Stimulated activated naive B cell treated with anti-CD40 and anti-IgM and Interleukin-4, amounts not matched to agents 10 μg/mL and 1 μg/mL and 100 μg/mL, for 72 hours (primary cell): ENCODE data around the gene MAP1B.

ENCODE experiments used
- ATAC-seq, 2 donors: fragments of 150-1000 bp; cut with Tn5 transposase; replicated peaks; 2 replicates each; pipeline ENCODE4 v1.10.0; 2021; ENCODE audit warnings: moderate library complexity in 1 of 2
- DNase-seq: peaks from one replicate; pipeline ENCODE4 v3.0.0; 2021
- H3K27ac Mint-ChIP-seq: one replicate; pipeline ENCODE4 v1.8.0; 2022; ENCODE audit warnings: mild to moderate bottlenecking, mixed read lengths
- H3K27me3 Mint-ChIP-seq, 2 donors: one replicate each; pipeline ENCODE4 v1.8.0; 2022; ENCODE audit warnings: mixed read lengths in 2 of 2
- H3K36me3 Mint-ChIP-seq, 2 donors: one replicate each; pipeline ENCODE4 v1.8.0; 2022; ENCODE audit warnings: mixed read lengths in 2 of 2, mild to moderate bottlenecking in 1 of 2
- H3K4me1 Mint-ChIP-seq, 2 donors: one replicate each; pipeline ENCODE4 v1.8.0; 2022; ENCODE audit warnings: mixed read lengths in 2 of 2, mild to moderate bottlenecking in 1 of 2
- H3K4me3 Mint-ChIP-seq, 2 donors: one replicate each; pipeline ENCODE4 v1.8.0; 2022; ENCODE audit warnings: mild to moderate bottlenecking in 2 of 2, mixed read lengths in 2 of 2, moderate library complexity in 1 of 2
- H3K9me3 Mint-ChIP-seq, 2 donors: one replicate each; pipeline ENCODE4 v1.8.0; 2022; ENCODE audit warnings: mixed read lengths in 2 of 2, mild to moderate bottlenecking in 1 of 2

The MAP1B gene

GRCh38 chr5:72133212-72133990 is 26.1 kb downstream of the MAP1B start:
- no peak overlapping the region for H3K27ac Mint-ChIP-seq
- no peaks in the 10 kb centered on the region for H3K4me1 Mint-ChIP-seq
- no peak overlapping the region for H3K4me3 Mint-ChIP-seq
- no peaks in the 10 kb centered on the region for H3K9me3 Mint-ChIP-seq
- H3K27me3 Mint-ChIP-seq: peaks cover 25 to 37% of the 10 kb centered on the region in 2 donors
- no peak for DNase-seq
- ATAC-seq: no peak
- no peaks in the 10 kb centered on the region for H3K36me3 Mint-ChIP-seq

- H3K9me3 Mint-ChIP-seq: no peaks in the 10 kb centered on the region
- no peak overlapping the region for H3K4me3 Mint-ChIP-seq
- peaks cover 6 to 8% of the 10 kb centered on the region in 2 donors for H3K4me1 Mint-ChIP-seq
- DNase-seq (no peak), ATAC-seq (no peak)
- no peak overlapping the region for H3K27ac Mint-ChIP-seq
- H3K36me3 Mint-ChIP-seq: no peaks in the 10 kb centered on the region
- peaks cover 28 to 42% of the 10 kb centered on the region in 2 donors for H3K27me3 Mint-ChIP-seq
Measured at GRCh38 chr5:72134226-72134899, 27.1 kb downstream of the MAP1B start.

GRCh38 chr5:72137826-72138409 is 30.6 kb downstream of the MAP1B start:
- H3K4me3 Mint-ChIP-seq: no peak overlapping the region
- DNase-seq: no peak
- ATAC-seq: no peak
- H3K27ac Mint-ChIP-seq: no peak overlapping the region
- no peaks in the 10 kb centered on the region for H3K36me3 Mint-ChIP-seq
- peaks cover 7 to 10% of the 10 kb centered on the region in 2 donors for H3K4me1 Mint-ChIP-seq
- H3K9me3 Mint-ChIP-seq: no peaks in the 10 kb centered on the region
- peaks cover 25 to 51% of the 10 kb centered on the region in 2 donors for H3K27me3 Mint-ChIP-seq

GRCh38 chr5:72138943-72139521 is 31.8 kb downstream of the MAP1B start:
- peaks cover 22 to 52% of the 10 kb centered on the region in 2 donors for H3K27me3 Mint-ChIP-seq
- H3K4me1 Mint-ChIP-seq: peaks cover 7 to 10% of the 10 kb centered on the region in 2 donors
- no peaks in the 10 kb centered on the region for H3K9me3 Mint-ChIP-seq
- ATAC-seq (peak; percentile 74 to 93), DNase-seq (no peak)
- no peaks in the 10 kb centered on the region for H3K36me3 Mint-ChIP-seq
- peak overlapping the region; percentile 60 for H3K27ac Mint-ChIP-seq
- peak overlapping the region in 1 of 2 donors; percentile 32 for H3K4me3 Mint-ChIP-seq

DNA sequence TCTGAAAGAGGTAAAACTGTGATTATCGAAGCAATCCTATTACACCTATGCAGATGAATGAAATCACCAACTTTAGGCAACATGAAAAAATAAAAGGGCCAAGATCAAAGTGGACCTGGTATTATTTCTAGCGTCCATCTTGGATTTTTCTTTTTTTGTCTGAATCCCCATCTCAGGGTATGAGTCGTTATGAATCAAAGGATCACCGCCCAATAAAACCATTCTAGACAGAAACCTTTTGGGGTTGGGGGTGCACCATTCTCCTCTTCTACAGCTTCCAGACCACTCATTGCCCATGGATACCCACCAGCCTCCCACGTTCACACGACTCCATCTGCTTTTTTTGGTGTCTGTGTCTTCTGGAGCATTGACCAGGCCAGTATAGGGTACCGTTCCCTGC is 33.4 kb downstream of the MAP1B start:
- H3K27me3 Mint-ChIP-seq: peaks cover 22 to 54% of the 10 kb centered on the region in 2 donors
- no peaks in the 10 kb centered on the region for H3K36me3 Mint-ChIP-seq
- H3K4me1 Mint-ChIP-seq: peaks cover 7 to 10% of the 10 kb centered on the region in 2 donors
- no peak for DNase-seq
- no peak overlapping the region for H3K27ac Mint-ChIP-seq
- H3K4me3 Mint-ChIP-seq: no peak overlapping the region
- ATAC-seq: no peak
- H3K9me3 Mint-ChIP-seq: no peaks in the 10 kb centered on the region

DNA sequence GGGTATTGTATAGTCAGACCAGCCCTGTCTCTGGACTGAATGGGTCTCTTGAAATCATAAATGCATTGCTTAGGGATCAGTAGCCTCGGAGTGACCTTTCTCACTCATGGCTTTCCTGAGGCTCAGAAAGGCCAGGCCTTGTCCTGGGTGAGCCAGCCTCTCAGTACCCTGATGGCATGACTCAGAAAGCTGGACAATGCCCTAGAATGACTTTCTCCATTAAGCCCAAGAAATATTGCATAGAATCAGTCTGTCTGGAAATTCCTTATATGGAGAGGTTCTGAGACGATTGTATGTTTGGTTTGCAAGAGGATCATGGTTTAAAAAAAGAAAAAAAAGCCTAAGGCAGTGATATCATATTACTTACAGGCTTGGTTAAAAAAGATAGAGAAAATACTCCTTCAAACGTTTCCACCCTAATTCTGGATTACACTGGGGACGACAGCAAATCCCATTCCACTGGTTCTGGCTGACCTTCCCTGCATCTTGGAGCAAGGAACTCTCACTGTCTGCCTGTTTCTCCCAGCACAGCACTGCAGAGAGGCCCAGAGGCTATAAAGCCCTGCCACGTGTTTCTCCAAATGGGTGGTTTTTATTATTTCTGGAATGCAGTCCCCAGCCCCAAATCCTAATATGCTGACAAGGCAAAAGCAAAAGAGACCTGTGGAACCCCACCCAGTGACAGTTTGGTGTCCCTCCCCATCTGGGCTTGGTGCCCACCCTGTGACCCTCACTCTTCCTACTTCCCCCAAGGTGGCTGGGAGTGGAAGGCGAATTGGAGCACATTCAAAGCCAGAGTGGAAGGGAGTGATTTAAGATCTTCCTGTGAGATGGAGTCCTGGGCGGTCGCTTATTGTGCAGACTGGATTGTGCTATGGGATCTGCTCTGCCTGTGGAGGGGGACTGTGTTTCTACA is 34.4 kb downstream of the MAP1B start:
- Mint-ChIP-seq H3K27ac (no peak overlapping the region), H3K36me3 (no peaks in the 10 kb centered on the region), H3K4me1 (peaks cover 7 to 10% of the 10 kb centered on the region in 2 donors), H3K27me3 (peaks cover 15 to 50% of the 10 kb centered on the region in 2 donors), H3K4me3 (no peak overlapping the region), H3K9me3 (no peaks in the 10 kb centered on the region)
- no peak for ATAC-seq
- DNase-seq: no peak

GRCh38 chr5:72144762-72145161 is 37.5 kb downstream of the MAP1B start:
- ATAC-seq (no peak), DNase-seq (no peak)
- Mint-ChIP-seq H3K27me3 (peaks cover 16 to 45% of the 10 kb centered on the region in 2 donors), H3K4me1 (no peaks in the 10 kb centered on the region), H3K9me3 (no peaks in the 10 kb centered on the region), H3K27ac (no peak overlapping the region), H3K36me3 (no peaks in the 10 kb centered on the region), H3K4me3 (no peak overlapping the region)

- ATAC-seq (no peak), DNase-seq (no peak)
- H3K27me3 Mint-ChIP-seq: peaks cover 16 to 42% of the 10 kb centered on the region in 2 donors
- H3K27ac Mint-ChIP-seq: no peak overlapping the region
- no peaks in the 10 kb centered on the region for H3K4me1 Mint-ChIP-seq
- no peaks in the 10 kb centered on the region for H3K36me3 Mint-ChIP-seq
- no peaks in the 10 kb centered on the region for H3K9me3 Mint-ChIP-seq
- H3K4me3 Mint-ChIP-seq: no peak overlapping the region
Measured at GRCh38 chr5:72145348-72145747, 38.1 kb downstream of the MAP1B start.

DNA sequence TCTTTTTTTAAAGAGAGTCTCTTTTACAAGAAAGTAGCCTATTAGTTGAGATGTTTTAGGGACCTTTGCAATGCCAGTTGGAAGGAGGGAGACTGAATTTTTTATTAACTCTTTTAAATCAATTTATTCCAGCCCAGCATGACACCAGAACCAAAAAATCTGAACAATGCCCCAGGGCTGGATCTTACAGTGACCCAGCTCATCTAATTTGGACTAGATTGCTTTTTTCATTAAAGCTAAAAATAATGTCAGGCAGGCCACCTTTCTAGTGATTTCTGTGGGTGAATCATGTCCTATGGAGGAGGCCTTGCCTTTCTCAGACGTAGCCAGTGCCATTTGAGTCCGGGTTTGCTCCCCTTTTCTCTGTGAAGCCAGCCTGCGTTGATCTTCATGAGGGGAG is 38.8 kb downstream of the MAP1B start:
- Mint-ChIP-seq H3K9me3 (no peaks in the 10 kb centered on the region), H3K36me3 (no peaks in the 10 kb centered on the region), H3K27me3 (peaks cover 11 to 35% of the 10 kb centered on the region in 2 donors), H3K4me3 (no peak overlapping the region), H3K27ac (no peak overlapping the region), H3K4me1 (no peaks in the 10 kb centered on the region)
- DNase-seq (no peak), ATAC-seq (no peak)

- Mint-ChIP-seq H3K4me1 (no peaks in the 10 kb centered on the region), H3K27ac (no peak overlapping the region), H3K4me3 (no peak overlapping the region), H3K36me3 (no peaks in the 10 kb centered on the region), H3K9me3 (no peaks in the 10 kb centered on the region), H3K27me3 (peaks cover 5 to 22% of the 10 kb centered on the region in 2 donors)
- ATAC-seq: no peak
- DNase-seq: no peak
Measured at GRCh38 chr5:72147569-72147968, 40.3 kb downstream of the MAP1B start.

GRCh38 chr5:72149742-72150141 is 42.5 kb downstream of the MAP1B start:
- H3K4me3 Mint-ChIP-seq: no peak overlapping the region
- H3K27ac Mint-ChIP-seq: no peak overlapping the region
- DNase-seq (no peak), ATAC-seq (no peak)
- no peaks in the 10 kb centered on the region for H3K4me1 Mint-ChIP-seq
- peaks cover 5 to 12% of the 10 kb centered on the region in 2 donors for H3K27me3 Mint-ChIP-seq
- no peaks in the 10 kb centered on the region for H3K9me3 Mint-ChIP-seq
- no peaks in the 10 kb centered on the region for H3K36me3 Mint-ChIP-seq

GRCh38 chr5:72151169-72151568 is 43.9 kb downstream of the MAP1B start:
- Mint-ChIP-seq H3K9me3 (no peaks in the 10 kb centered on the region), H3K4me1 (no peaks in the 10 kb centered on the region), H3K4me3 (no peak overlapping the region), H3K36me3 (no peaks in the 10 kb centered on the region), H3K27ac (no peak overlapping the region), H3K27me3 (peaks cover 8 to 10% of the 10 kb centered on the region in 2 donors)
- ATAC-seq: no peak
- no peak for DNase-seq

GRCh38 chr5:72151646-72152045 is 44.4 kb downstream of the MAP1B start:
- peak; percentile 20 to 25 for ATAC-seq
- no peaks in the 10 kb centered on the region for H3K36me3 Mint-ChIP-seq
- DNase-seq: no peak
- peaks cover 10 to 12% of the 10 kb centered on the region in 2 donors for H3K27me3 Mint-ChIP-seq
- H3K4me3 Mint-ChIP-seq: no peak overlapping the region
- H3K9me3 Mint-ChIP-seq: no peaks in the 10 kb centered on the region
- no peaks in the 10 kb centered on the region for H3K4me1 Mint-ChIP-seq
- H3K27ac Mint-ChIP-seq: no peak overlapping the region

- peaks cover 10 to 17% of the 10 kb centered on the region in 2 donors for H3K27me3 Mint-ChIP-seq
- no peaks in the 10 kb centered on the region for H3K9me3 Mint-ChIP-seq
- no peaks in the 10 kb centered on the region for H3K36me3 Mint-ChIP-seq
- DNase-seq: no peak
- no peaks in the 10 kb centered on the region for H3K4me1 Mint-ChIP-seq
- H3K27ac Mint-ChIP-seq: no peak overlapping the region
- no peak overlapping the region for H3K4me3 Mint-ChIP-seq
- no peak for ATAC-seq
Measured at GRCh38 chr5:72152545-72152944, 45.3 kb downstream of the MAP1B start.
